Activated naive CD4-positive, alpha-beta T cell treated with Interleukin-2 at 50 U/mL for 16 hours (primary cell): ENCODE results near the gene SIM2.

ENCODE experiments used
- DNase-seq: peaks from one replicate; pipeline ENCODE4 v3.0.0-alpha.2; 2020

The SIM2 gene

DNA sequence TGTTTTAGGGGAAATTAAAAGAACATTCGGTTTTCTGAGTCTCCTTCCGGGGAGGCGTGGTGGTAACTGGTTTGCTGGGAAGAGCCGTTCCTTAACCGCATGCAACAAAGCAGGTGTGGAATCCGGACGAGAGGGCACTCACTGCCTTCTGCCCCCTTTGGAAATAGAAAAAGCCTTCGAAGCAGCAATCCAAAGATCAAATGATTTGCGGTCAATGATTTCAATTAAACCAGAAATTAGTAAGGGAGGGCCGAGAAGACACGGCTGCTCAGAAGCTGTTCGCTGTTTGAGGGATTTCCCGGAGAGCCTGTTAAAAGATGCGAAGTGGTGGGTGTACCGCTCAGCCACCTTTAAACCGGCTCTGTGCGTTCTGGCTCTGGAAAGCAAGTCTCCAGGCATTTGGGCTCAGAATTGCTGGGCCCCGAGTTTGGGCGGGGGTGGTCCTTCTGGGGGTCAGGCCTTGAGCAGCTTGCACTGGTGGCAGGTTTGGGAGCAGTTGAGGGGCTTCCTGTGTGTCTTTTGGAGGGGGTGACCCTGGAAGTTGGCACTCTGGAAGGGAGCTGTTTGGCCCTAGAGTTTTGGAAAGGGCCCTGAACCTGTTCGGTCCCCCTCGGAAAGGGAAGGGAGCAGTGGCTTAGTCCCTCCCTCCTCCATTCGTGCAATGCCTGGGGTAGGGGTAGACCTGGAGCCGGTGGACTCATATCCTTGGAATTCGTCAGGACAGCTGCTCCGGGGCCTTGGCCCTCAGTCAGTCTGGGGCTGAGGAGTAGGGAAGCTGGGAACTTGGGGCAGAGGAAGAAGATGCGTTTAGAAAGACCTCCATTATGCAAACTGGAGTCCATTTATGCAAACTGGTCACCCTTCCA, 3.1 kb downstream of the SIM2 start:
- no peak for DNase-seq

DNA sequence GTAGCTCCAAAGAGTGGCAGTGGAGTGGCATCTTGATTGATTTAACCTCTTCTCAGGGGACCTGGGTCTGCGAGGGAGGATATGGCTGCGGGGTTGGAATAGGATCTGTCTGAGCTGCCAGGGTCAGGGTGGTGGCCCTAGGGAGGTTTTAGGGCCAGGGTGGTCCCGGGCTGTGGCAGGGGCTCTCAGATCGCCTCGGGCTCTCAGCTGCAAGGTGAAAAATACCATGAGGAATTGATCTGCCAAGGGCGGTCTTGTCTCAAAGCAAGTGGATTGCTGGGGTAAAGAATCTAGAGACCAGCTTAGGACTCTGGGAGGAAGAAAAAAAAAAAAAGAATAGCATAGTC, 3.7 kb downstream of the SIM2 start:
- DNase-seq: no peak

DNA sequence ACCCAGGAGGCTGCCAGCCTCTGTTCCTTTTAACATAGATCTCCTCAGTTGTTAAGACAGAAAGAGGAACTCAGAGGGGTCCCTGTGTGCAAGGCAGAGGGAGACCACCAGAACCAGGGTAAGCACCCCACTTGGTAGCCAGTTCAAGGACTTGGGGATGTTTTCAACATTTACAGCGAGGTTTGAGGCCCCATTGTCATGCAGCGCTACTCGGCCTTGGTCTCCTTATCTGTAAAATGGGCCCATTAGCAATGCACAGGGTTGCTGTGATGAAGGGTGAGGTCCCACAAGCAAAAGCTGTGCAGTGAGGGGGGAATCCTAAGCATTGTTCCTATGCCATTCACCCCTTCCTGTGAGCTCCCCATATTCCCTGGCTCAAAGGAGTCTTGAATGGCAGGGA, 4.2 kb downstream of the SIM2 start:
- DNase-seq: no peak

DNA sequence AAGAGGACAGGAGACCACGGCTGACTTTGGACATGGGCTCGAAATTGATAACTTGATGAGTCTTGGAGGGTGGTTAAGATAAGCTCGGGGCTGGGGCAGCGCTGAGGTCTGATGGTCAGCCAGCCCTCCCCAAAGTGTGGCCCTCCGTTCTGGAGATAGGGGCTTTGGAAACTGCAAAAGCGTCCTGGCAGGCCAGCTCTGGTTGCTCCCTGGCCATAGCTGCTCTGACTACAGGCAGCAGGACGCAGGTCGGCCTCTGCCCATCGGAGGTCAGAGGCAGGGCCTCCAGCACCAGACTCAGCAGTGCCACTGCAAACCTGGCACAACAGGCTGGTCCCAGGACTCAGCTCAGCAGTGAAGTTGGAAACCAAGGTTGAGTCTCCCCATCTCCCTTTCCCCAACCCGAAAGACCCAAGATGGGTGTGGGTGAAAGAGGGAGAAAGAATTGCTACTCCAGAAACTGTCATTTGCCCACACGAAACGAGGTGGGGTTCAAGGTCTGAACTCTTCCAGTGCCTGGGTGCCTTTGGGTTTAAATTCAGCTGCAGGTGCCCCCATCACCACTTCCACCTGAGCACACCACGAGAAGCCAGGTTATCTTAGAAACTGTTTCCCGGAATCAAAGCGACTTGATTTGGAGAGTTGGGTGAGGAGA, 4.8 kb downstream of the SIM2 start:
- no peak for DNase-seq

DNA sequence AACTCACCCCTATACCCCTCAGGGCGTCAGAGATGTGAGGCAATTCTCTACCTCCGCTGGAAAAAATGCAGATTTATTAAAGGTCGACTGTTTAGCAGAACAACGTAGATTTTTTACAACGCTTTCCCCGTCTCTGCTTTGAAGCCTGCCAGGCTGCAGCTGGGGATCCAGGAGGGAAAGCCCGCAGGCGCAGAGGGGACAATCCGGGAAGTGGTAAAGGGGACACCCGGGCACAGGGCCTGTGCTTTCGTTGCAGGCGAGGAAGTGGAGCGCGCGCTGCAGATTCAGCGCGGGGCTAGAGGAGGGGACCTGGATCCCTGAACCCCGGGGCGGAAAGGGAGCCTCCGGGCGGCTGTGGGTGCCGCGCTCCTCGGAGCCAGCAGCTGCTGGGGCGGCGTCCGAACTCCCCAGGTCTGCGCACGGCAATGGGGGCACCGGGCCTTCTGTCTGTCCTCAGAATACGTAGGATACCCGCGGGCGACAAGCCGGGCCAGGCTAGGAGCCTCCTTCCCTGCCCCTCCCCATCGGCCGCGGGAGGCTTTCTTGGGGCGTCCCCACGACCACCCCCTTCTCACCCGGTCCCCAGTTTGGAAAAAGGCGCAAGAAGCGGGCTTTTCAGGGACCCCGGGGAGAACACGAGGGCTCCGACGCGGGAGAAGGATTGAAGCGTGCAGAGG, 5.5 kb downstream of the SIM2 start:
- DNase-seq: no peak

DNA sequence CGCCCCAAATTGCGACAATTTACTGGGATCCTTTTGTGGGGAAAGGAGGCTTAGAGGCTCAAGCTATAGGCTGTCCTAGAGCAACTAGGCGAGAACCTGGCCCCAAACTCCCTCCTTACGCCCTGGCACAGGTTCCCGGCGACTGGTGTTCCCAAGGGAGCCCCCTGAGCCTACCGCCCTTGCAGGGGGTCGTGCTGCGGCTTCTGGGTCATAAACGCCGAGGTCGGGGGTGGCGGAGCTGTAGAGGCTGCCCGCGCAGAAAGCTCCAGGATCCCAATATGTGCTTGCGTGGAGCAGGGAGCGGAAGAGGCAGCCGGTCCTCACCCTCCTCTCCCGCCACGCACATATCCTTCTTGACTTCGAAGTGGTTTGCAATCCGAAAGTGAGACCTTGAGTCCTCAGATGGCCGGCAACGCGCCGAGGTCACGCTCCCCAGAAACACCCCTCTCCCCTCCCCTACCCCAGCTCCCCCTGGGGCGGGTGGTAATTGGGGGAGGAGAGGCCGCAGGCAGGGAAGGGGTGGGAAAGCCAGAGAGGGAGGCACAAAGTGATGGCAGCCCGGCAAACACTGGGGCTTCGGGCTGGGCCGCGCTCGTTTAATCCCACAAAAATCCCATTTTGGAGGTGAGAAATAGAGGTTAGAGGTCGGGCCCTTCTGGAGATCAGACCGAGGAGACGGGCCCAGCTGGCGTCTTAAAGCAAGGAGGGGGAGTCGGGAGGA, 6.2 kb downstream of the SIM2 start:
- DNase-seq: no peak

DNA sequence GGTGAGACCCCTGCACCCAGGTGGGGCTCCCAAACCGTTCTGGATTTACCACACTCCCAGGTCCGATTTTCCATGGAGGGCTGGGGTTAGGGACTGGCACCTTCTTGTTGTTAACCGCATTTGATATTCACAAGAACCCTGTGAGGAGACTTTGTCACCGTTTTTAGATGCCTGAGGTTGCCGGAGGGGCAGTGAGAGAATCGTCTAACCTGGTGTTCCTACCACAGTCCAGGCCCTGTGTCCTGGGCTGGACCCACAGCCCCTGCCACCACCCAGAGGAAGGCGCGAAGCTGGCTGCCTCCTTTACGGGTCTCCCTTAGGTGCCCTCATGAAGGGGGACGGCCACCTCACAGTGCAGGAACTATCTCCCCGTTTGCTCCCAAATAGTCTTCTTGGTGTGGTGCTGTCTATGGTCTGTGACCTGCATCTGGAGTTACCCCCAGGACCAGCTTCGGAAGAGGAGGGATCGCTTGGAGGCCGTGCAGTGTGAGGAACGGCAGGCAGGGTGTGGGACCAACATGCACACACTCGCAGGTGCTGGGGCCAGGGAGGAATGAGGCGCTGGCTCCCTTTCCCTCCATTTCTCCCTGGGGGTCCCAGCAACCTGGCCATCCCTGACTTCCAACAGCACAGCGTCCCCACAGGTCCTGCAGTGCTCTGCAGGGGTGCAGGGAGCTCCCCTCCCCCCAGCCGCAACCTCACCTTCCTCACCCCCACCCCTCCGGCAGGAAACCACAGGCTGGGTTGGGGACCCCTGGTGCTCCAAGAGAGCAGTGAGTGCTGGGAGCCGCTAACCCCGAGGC, 7.0 kb downstream of the SIM2 start:
- no peak for DNase-seq

DNA sequence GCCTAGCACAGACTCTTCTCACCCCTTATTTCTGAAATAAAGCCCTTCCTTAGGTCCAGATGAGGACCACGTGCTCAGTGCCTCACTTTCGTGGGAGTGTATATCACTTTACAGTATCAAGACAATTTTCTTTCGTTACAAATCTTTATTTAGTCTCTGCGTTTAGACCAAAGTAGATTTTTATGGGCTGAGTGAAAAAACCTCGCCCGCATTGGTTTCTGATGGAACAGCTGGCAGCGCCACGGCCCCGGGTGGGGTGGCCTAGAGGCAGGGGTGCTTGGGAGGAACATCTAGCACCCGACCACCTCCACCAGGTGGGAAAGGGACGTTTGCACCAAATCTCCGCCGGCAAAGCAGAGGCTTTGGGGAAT, 7.6 kb downstream of the SIM2 start:
- no peak for DNase-seq

DNA sequence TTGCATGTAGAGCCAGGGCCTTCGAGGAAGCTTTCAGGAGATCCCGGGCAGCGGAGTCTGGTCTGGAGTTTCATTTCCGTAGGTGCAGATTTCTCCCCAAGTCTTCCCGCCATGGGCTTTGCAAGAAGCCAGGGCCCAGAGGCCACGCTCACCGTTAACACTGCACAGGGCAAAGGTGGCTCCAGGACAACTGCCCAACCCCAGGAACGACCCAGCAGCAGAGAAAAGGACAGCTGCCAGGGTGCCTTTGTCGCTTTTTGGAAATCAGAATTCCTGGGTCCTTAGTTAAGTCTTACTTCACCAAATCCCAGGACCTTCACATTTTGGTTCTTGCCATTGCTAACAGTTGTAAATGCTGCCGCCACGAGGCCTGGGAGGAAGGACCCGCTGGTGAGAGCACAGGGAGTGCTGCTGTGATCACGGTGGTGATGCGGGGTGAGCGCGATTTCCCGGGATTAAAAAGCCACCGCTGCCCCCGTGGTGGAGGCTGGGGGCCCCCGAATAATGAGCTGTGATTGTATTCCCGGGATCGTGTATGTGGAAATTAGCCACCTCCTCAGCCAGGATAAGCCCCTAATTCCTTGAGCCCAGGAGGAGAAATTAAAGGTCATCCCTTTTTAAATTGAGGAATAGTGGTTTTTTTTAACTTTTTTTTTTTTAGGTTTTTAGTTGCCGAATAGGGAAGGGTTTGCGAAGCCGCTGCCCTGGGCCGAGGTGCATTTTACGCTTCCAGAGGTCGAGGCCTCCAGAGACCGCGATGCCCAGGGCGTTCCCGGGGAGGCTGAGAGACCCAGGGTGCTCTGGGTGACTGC, 8.2 kb downstream of the SIM2 start:
- DNase-seq: no peak

DNA sequence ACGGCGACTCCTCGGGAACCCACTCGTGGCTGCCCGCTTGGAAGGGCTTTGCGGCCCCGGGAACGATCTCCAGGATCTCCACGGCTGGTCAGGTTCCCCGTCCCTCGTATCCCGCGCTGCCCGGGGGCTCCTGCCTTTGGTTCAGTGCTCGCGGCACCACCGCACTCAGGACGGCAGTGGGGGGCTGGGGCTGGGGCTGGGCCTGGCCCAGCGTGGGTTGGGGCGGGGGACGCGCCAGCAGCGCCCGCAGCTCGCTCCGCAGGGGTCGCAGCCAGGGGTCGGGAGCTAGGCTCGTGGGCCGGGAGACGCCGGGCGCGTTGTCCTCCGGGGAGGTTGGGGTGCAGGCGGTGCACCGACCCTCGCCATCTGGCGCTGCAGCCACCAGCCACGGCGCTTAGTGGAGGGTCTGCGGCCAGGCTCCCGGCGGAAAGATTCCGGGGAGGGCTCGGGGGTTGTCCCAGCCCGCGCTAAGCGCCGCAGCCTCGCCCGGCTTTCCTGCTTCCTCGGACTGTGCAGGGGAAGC, 8.9 kb downstream of the SIM2 start:
- DNase-seq: no peak

DNA sequence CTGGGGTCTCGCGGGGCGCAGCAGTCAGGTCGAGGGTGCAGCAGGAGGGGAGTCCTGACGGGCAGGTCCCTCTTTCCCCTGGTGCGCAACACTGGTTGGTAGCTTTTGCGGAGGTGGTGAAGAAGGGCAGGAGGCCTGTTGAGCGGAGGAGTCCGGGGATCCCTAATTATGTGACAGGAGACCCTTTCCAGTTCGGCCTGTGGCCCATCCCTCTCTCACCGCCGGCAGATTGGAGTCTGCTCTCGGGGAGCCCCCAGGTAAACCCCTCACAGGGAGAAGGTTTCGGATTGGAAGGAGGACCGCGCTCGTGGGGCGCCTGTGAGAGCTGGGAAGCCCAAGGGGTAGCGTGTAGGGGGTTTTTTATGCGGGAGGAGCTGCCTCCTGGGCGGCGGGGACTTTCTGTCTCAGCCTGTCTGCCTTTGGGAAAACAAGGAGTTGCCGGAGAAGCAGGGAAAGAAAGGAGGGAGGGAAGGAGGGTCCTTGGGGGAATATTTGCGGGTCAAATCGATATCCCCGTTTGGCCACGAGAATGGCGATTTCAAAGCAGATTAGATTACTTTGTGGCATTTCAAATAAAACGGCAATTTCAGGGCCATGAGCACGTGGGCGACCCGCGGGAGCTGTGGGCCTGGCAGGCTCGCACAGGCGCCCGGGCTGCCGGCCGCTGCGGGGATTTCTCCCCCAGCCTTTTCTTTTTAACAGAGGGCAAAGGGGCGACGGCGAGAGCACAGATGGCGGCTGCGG, 9.5 kb downstream of the SIM2 start:
- DNase-seq: no peak

DNA sequence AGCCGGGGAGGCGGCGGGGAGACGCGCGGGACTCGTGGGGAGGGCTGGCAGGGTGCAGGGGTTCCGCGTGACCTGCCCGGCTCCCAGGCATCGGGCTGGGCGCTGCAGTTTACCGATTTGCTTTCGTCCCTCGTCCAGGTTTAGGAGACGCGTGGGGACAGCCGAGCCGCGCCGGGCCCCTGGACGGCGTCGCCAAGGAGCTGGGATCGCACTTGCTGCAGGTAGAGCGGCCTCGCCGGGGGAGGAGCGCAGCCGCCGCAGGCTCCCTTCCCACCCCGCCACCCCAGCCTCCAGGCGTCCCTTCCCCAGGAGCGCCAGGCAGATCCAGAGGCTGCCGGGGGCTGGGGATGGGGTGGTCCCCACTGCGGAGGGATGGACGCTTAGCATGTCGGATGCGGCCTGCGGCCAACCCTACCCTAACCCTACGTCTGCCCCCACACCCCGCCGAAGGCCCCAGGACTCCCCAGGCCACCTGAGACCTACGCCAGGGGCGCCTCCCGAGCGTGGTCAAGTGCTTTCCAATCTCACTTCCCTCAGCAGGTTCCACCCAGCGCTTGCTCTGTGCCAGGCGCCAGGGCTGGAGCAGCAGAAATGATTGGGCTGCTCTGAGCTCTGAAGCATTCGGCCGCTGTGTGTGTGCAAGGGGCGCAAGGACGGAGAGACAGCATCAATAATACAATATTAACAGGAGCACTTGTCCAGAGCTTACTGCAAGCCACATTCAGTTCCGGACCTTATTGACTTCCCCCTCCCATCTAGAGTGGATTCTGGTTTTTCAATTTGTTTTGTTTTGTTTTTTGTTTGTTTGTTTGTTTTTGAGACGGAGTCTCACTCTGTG, 10.3 kb downstream of the SIM2 start:
- DNase-seq: no peak

DNA sequence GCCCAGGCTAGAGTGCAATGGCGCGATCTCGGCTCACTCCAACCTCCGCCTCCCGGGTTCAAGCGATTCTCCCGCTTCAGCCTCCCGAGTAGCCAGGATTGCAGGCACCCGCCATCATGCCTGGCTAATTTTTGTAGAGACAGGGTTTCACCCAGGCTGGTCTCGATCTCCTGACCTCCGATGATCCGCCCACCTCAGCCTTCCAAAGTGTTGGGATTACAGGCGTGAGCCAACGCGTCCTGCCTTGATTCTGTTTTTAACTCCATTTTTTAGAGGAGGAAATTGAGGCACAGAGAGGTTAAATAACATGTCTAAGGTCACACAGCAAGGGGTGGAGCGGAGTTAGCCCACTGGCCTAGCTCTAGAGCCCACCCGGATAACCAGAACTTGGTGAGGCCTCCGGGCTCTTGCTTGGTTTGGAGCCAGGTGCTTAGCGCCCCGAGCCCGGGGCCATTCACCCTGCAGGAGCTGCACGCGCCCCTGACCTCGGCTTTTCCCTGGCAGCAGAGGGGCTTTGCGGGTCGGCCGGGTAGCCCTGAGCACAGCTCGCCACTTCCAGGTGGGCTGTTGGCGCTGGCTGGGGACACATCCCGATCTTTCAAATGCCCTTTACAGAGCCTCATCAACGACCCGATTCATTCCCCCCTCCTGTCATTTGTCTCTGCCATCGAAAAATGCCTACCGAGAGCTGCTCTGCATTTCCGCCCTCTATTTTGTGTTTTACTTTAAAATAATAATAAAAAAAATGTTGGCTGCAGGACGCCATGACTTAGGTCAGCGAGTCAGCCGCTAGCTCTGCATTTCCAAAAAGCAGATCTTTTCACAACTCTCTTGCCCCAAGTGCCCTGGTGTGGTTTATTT, 11.2 kb downstream of the SIM2 start:
- no peak for DNase-seq

DNA sequence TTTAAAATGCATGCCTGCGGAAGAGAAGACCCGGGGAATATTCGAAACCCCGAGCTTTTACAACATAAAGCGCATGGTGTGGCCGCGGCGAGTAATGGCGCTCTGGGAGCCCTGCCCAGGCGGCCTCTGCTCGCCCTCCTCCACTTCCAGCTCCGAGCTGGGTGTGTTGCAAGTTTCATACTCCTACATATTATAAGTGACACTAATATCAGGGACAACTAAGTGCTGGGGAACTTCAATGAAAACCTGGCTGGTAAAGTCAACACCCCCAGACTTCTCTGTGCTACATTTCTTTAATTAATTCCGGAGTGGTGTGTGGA, 11.8 kb downstream of the SIM2 start:
- no peak for DNase-seq

DNA sequence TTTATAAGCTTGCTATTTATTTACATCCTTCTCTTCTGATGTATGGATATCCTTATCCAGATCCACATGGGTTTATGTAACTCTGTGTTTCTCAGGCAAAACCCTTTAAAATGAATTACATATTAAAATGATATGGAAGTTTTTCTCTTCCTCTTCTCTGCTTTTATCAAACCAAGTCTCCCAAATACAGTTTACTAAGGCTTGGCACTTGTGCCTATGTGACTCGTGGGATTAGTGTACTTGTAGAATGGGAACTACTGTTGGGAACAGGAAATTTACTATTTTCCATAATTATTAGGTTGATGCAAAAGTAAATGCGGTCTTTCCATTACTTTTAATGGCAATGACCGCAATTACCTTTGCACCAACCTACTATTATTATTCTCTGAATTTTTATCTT, 14.8 kb downstream of the SIM2 start:
- no peak for DNase-seq

DNA sequence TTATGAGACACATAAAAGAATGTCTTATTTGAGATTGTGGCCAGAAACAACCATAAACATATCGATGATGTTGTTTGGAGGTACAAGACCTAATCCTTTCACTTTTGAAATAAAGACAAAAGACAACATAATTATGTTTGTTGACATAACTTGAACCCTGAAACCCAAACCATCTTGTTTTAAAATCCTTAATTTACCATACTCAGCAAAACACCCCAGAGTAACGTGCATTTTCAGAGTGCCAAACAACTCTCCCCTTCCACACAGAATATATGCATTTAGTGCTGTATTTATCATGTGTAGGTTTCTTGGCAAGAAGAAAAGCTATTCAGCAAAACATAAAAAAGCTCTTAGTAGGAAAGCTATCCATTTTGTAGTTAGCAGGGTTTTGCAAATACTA, 17.5 kb downstream of the SIM2 start:
- DNase-seq: no peak

DNA sequence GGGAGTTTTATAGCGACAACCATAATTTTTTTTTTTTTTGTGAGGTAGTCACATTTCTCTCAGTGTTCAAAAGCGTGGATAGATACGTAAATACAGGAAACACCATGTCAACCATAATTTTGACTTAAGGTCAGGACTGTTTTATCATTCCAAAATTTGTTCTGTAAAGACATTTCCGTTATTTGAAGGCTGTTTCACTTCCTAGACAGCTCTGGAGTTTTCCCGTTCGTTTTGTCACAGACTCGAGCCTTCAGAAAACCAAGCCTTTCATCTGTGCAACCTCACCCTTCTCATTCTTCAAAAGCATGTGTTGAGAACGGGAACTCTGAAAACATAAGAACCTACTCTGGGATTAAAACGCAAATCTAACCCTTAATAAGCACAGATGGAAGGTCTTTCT, 17.9 kb downstream of the SIM2 start:
- no peak for DNase-seq

DNA sequence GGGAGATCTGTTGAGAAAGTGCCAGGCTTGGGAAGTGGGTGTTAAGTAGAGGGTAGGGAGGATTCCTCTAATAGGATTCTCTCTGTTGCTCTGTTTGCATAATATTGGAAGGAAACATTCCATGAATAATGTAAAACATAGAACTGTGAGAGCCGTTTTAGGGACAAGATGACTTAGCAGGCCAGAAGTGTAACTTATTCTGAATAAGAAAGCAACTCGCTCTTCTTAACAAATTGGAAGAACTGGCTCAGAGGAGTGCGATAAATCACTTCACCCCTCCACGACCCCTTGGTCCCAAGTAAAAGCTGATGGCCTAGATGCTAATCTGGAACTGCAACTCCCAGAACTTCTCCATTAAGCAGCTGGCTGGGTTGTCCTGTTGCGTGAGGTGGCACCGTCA, 19.1 kb downstream of the SIM2 start:
- DNase-seq: no peak

DNA sequence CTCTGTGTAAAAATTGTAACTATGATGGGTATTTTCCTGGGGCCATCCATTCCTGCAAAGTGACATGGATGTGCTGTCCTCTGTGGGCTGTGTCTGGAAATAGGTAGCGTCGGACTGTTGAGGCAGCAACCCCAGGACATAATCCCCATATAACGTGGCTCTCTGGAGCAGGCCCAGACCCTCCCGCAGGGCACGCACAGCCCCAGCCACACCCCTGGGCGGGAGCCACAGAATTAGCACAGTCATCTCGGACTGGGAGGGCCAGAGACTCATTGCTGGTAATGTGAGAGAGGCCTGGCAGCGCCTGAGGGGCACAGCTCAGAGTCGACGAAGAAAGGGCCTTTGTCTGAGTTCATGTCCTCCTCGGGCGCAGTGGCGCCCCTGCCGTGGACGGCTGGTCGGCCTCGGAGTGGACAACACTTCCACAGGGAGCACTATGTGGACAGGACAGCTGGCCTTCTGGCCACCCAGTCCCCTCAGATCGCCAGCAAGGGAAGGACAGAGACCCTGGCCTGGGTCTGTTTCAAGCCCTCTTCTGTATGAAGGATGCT, 20.1 kb downstream of the SIM2 start:
- no peak for DNase-seq
